Stimulated activated CD8-positive, alpha-beta memory T cell treated with anti-CD3 and anti-CD28 coated beads, Interleukin-4, amount 100 ng/mL, for 4 hours (primary cell): Measurements from ENCODE around the gene RAB1B.
"Not testable (repeated sequence)": the region's sequence is repeated elsewhere in the genome, so short reads cannot be mapped to it uniquely, and the experiment has no call there.

ENCODE experiments used
- DNase-seq, 2 donors: peaks; one replicate each; pipeline ENCODE4 v3.0.0-alpha.2; 2020; ENCODE audit warnings: low read depth in 2 of 2, low spot score in 1 of 2

The RAB1B gene

DNA sequence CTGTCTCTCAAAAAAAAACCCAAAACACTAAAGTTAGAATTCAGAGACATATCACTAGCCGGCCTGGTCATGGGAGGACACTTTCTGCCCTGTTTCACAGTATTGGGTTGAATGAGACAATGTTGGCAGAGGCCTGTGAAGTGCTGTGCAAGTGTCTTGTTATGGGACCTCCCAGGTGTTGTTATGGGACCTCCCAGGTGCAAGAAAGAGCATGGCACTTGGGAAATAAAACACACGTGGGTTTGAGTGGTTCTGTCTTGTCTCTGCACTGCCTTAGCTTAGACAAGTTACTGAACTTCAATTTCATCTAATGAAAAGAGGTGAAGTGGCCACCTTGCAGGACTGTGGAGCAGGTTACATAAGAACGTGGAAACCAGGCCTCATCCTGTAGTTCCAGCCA lies 28.9 kb upstream of the RAB1B start:
- no peak for DNase-seq

- DNase-seq = no peak
These were observed 28.2 kb upstream of the RAB1B start for GRCh38 chr11:66239998-66240780.

- no peak for DNase-seq
These were observed 27.7 kb upstream of the RAB1B start for GRCh38 chr11:66240781-66241136.

DNA sequence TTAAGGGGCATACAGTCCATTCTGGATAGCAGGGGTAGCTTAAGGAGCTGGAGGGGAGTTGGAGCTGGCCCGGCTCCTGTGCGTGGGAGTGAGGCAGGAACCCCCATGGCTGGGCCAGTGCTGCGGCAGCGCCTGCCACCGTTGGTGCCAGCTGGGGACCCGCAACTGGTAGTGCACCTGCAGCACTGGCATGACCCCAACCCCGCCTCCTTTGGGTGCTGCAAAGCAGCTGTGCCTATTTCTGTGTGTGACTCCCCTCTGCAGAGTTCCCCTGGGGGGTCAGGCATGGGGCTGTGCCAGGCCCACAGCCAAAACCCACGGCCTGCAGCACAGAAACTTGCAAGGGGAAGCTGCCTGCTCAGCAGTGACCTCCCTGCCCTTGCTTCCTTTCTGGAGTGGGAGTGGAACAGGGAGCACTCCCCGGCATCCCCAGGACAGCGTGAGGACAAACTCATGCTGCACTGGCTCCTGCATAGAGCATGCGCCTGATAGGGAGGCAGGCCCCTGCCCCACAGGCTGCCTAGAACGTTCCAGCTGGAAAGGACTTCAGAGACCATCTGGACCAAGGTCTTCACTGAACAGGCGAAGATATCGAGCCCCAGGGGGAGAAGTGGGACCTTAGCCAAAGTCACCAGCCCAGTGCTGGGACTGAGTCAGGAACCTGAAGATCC lies 26.2 kb upstream of the RAB1B start:
- DNase-seq = no peak

GRCh38 chr11:66243782-66244535 lies 24.5 kb upstream of the RAB1B start:
- no peak for DNase-seq

DNA sequence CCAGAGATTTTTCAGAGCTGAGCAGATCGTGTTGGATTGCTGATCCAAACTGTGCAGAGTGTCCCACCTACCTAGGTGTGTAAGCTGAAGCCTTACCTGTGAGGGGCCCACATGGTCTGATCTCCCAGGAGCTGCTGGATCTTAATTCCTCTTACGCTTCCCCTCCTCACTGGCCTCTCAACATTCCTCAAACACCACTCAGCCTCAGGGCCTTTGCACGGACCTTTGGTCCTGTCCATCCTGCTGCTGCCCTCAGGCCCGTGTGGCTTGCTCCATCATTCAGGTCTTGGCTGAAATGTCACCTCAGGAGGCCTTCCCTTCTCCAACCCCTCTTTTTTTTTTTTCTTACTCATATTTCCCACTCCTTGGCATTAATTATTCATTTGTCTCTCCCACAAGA lies 21.1 kb upstream of the RAB1B start:
- no peak for DNase-seq

DNA sequence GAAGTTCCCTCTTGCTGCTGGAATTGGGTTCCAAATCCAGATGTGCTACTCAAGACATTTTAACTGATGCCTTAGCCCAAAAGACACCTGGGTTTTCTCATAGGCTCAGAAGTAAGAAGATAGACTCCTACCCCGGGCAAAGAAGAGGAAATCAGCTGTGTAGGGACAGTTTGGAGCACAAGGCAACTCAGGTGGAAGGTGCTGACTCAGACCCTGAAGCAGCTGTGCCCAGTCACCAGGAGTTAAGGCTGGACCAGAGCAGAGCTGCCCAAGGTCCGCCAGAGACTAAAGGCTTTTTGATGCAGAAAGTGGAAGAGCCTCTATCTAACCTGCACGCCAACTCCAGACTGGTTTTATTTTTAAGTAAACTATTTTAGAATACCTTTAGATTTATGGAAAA lies 20.6 kb upstream of the RAB1B start:
- DNase-seq = no peak

GRCh38 chr11:66248903-66249302 lies 19.5 kb upstream of the RAB1B start:
- DNase-seq = no peak

DNA sequence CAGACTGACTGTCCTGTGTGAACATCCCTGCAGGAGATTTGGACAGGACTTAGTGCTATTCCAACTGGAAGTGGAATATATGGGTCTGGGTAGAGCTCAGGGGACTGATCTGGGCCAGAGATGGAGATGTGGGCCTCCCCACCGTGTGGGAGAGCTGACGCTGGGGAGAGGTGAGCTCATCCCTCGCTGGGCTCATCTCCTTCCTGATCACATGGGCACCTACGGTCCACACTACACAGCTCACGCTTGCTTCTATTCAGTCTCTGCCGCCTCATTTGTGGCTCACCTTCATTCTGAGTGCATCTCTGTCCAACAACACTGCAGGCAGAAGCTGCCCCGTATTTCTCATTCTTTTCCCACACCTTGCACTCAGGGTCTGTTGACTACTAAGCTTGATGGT lies 16.6 kb upstream of the RAB1B start:
- DNase-seq = no peak

DNA sequence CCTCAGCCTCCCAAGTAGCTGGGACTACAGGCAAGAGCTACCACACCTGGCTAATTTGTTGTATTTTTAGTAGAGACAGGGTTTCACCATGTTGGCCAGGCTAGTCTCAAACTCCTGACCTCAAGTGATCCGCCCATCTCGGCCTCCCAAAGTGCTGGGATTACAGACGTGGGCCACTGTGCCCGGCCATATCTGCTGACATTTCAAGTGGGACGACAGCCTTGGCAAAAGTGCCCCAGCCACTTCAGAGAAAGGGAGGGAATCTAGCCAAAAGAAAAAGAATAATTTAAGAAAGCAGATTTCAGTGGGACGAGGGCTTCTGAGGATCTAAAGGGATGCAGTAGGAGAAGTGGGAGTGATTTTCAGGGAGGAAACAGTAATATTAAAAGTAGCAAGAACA lies 15.4 kb upstream of the RAB1B start:
- not testable (repeated sequence) for DNase-seq

DNA sequence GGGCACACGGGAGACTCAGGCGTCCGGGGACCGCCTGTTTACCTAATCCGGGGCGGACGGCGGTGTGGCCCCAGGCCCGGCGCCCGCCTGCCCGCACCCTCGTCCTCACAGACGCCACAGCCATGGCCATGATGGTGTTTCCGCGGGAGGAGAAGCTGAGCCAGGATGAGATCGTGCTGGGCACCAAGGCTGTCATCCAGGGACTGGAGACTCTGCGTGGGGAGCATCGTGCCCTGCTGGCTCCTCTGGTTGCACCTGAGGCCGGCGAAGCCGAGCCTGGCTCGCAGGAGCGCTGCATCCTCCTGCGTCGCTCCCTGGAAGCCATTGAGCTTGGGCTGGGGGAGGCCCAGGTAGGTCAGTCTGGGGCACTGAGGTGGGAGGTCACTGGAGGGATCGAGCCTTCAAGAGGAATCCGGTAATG lies 10.0 kb upstream of the RAB1B start:
- DNase-seq = no peak

- DNase-seq = no peak
These were observed 9.2 kb upstream of the RAB1B start for GRCh38 chr11:66259225-66259624.

DNA sequence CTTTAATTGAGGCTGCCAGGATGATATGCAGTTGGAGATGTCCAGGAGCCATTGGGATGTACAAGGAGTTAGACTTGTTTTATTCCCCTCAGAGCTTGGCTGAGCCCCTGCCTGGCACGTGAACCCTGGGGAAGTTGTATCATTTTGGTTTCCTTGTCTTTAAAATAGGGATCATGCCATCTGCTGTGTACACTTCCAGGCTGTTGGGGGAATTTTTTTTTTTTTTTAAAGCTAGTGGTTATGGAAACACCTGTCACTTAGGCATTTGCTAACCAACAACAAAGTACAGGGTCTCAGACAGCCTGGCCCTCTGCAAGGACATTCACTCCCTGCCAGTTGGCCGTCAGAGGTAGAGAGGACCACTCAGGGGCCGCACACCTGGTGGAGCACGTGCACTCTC lies 8.5 kb upstream of the RAB1B start:
- no peak for DNase-seq

DNA sequence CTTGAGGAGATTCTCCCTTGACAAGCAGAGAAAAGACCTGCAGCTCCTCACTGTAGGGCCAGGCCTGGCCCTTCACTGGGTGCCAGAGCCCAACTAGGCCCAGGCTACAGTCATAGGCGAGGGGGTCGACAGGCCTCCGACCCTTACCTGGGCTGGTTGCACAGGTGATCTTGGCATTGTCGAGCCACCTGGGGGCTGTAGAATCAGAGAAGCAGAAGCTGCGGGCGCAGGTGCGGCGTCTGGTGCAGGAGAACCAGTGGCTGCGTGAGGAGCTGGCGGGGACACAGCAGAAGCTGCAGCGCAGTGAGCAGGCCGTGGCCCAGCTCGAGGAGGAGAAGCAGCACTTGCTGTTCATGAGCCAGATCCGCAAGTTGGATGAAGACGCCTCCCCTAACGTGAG lies 6.9 kb upstream of the RAB1B start:
- no peak for DNase-seq

GRCh38 chr11:66262191-66262590 lies 6.2 kb upstream of the RAB1B start:
- no peak for DNase-seq

GRCh38 chr11:66262696-66263095 lies 5.7 kb upstream of the RAB1B start:
- DNase-seq = no peak

DNA sequence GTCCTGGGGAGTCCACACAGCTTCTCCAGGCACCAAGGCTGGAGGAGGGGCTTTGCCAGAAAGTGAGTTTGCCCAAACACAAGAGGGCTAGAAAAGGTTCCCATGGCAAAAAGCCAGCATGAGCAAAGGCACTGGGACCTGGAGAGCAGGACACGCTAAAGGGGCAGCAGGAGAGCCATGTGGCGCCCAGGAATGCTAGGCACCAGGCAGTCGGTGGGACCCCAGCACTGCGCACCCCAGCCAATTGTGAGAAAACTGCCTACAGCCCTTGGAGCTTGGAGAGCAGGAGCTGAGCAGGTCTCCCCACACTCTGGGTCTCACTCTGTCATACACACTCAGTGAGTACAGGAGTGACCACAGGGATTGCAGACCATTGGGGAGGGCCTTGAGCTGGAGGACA lies 5.2 kb upstream of the RAB1B start:
- DNase-seq = no peak

- DNase-seq = no peak
These were observed 4.7 kb upstream of the RAB1B start for GRCh38 chr11:66263785-66264184.

GRCh38 chr11:66264383-66264782 lies 4.1 kb upstream of the RAB1B start:
- no peak for DNase-seq

GRCh38 chr11:66264914-66265313 lies 3.5 kb upstream of the RAB1B start:
- DNase-seq = no peak

GRCh38 chr11:66265531-66266377 lies 2.7 kb upstream of the RAB1B start:
- DNase-seq = no peak
